HepG2 (cell line): ENCODE data around the gene DYNLL2. TPM values are rescaled to one million over a fixed set of nuclear protein-coding genes. Genes with fewer than 3 reads are reported as not detected.

Experiments used
- ATAC-seq: fragments of 200-7000 bp; cut with Tn5 transposase; 3 replicates; pipeline ENCODE4 v1.9.1; 2020; ENCODE audit warnings: mild to moderate bottlenecking, moderate library complexity
- BruUV-seq: library from RNA; stranded (reverse); fragments of 400-500 nt; replicated peaks from 2 replicates; lab custom pipeline; 2021; lab: Mats Ljungman, UMichigan
- CTCF ChIA-PET: fragments of 300-600 bp; formaldehyde crosslinking; extraction: SDS; loops from one replicate; lab custom pipeline; 2021; ENCODE audit warnings: low total read pairs, inconsistent platforms, low intra/inter-chr PET ratio; lab: Yijun Ruan, JAX
- POLR2A ChIA-PET: fragments of 350-600 bp; sonication (Branson Sonifier 250); formaldehyde crosslinking; loops from one replicate; lab custom pipeline; 2020; ENCODE audit warnings: antibody characterized with exemption, inconsistent platforms; lab: Yijun Ruan, JAX
- DNase-seq: peaks from one replicate; pipeline ENCODE4 v3.0.0-alpha.2; 2015; ENCODE audit warnings: low spot score
- FAIRE-seq: peaks from 3 replicates; lab custom pipeline; 2011; peaks lifted over from hg19 to GRCh38; lab: Jason Lieb, UNC
- H2AFZ ChIP-seq: one replicate; pipeline ENCODE4 v1.6.1; 2011; ENCODE audit warnings: low read length, inconsistent platforms
- H3K27ac ChIP-seq: fragments of 300-600 bp; 3 replicates; pipeline ENCODE4 v1.8.0; 2011; ENCODE audit warnings: mixed run types, mild to moderate bottlenecking, mixed read lengths, low read length, inconsistent platforms; ENCODE audit not compliant: insufficient read depth; ENCODE audit errors: extremely low read length
- H3K27me3 ChIP-seq, 2 experiments: fragments of 200-600 bp in 1 of 2; 2 replicates in 1 of 2; 3 replicates in 1 of 2; pipeline versions ENCODE4 v1.6.0 to v1.8.0; 2011; ENCODE audit warnings: low read length in 2 of 2, mild to moderate bottlenecking in 2 of 2, moderate library complexity in 2 of 2, inconsistent platforms in 1 of 2; ENCODE audit not compliant: insufficient read depth in 2 of 2, control insufficient read depth in 1 of 2
- H3K36me3 ChIP-seq, 2 experiments: fragments of 200-600 bp in 1 of 2; replicated peaks in 1 of 2; 2 replicates in 1 of 2; 3 replicates in 1 of 2; pipeline versions ENCODE4 v1.5.1 to v1.8.0; 2011; ENCODE audit warnings: low read length in 2 of 2, inconsistent platforms in 1 of 2; ENCODE audit not compliant: insufficient read depth in 2 of 2, control insufficient read depth in 1 of 2
- H3K4me1 ChIP-seq: 2 replicates; pipeline ENCODE4 v1.5.1; 2012; ENCODE audit warnings: low read length, inconsistent platforms; ENCODE audit not compliant: insufficient read depth
- H3K4me2 ChIP-seq: 2 replicates; pipeline ENCODE4 v1.6.0; 2011; ENCODE audit warnings: low read depth, low read length, inconsistent platforms
- H3K4me3 ChIP-seq, 3 experiments: fragments of 200-600 bp in 1 of 3; sonication (generic), shearing (Covaris generic) in 1 of 3; replicated peaks in 1 of 3; 2 replicates each; pipeline ENCODE4 v1.5.1; 2011 to 2016; ENCODE audit warnings: low read length in 3 of 3, inconsistent platforms in 2 of 3, low read depth in 2 of 3, mild to moderate bottlenecking in 2 of 3, control low read depth in 1 of 3, mixed read lengths in 1 of 3; ENCODE audit not compliant: insufficient read depth in 1 of 3
- H3K79me2 ChIP-seq: one replicate; pipeline ENCODE4 v1.6.1; 2011; ENCODE audit warnings: low read length, inconsistent platforms; ENCODE audit not compliant: insufficient read depth
- H3K9ac ChIP-seq: 2 replicates; pipeline ENCODE4 v1.6.0; 2011; ENCODE audit warnings: mild to moderate bottlenecking, low read depth, low read length, inconsistent platforms; ENCODE audit not compliant: insufficient read depth
- H3K9me3 ChIP-seq: 2 replicates; pipeline ENCODE4 v1.5.1; 2012; ENCODE audit warnings: mild to moderate bottlenecking, low read length
- H4K20me1 ChIP-seq: 2 replicates; pipeline ENCODE4 v1.6.0; 2011; ENCODE audit warnings: inconsistent platforms, mild to moderate bottlenecking, low read length, moderate library complexity; ENCODE audit not compliant: insufficient read depth
- AGO1 ChIP-seq: fragments of 200-400 bp; formaldehyde crosslinking; IDR thresholded peaks from 2 replicates; pipeline ENCODE4 v1.6.1; 2017; ENCODE audit warnings: mild to moderate bottlenecking, low read depth, low read length, moderate library complexity; ENCODE audit not compliant: poor library complexity, severe bottlenecking
- BCL6 ChIP-seq: IDR thresholded peaks from 2 replicates; pipeline ENCODE4 v1.6.1; 2016; ENCODE audit warnings: missing genetic modification reagents, missing compliant biosample characterization
- GATAD1 ChIP-seq: IDR thresholded peaks from 2 replicates; pipeline ENCODE4 v1.6.1; 2016; ENCODE audit warnings: missing genetic modification reagents, missing compliant biosample characterization
- GLI4 ChIP-seq: sonication (generic); formaldehyde crosslinking; IDR thresholded peaks from 2 replicates; pipeline ENCODE4 v1.5.1; 2020; ENCODE audit warnings: missing genetic modification reagents, mild to moderate bottlenecking, moderate library complexity, borderline replicate concordance
- GTF3A ChIP-seq: sonication (generic); formaldehyde crosslinking; conservative IDR thresholded peaks from 2 replicates; pipeline ENCODE4 v1.4.0; 2020; ENCODE audit warnings: mild to moderate bottlenecking, missing genetic modification reagents
- HMG20A ChIP-seq: IDR thresholded peaks from 2 replicates; pipeline ENCODE4 v1.6.1; 2016; ENCODE audit warnings: borderline replicate concordance
- HNF4G ChIP-seq, 2 experiments: sonication (generic) in 1 of 2; formaldehyde crosslinking in 1 of 2; IDR thresholded peaks; 2 replicates each; pipeline versions ENCODE4 v1.4.0 to v1.6.1; 2011 to 2020; ENCODE audit warnings: borderline replicate concordance in 2 of 2, low read depth in 2 of 2, mild to moderate bottlenecking in 2 of 2, low read length in 1 of 2, missing genetic modification reagents in 1 of 2, moderate library complexity in 1 of 2
- KMT2A ChIP-seq: sonication (generic); formaldehyde crosslinking; IDR thresholded peaks from 2 replicates; pipeline ENCODE4 v1.4.0; 2020; ENCODE audit warnings: missing genetic modification reagents
- NFKB2 ChIP-seq: sonication (generic); formaldehyde crosslinking; IDR thresholded peaks from 2 replicates; pipeline ENCODE4 v1.4.0; 2020; ENCODE audit warnings: missing genetic modification reagents, borderline replicate concordance
- SATB2 ChIP-seq: sonication (generic); formaldehyde crosslinking; IDR thresholded peaks from 2 replicates; pipeline ENCODE4 v1.5.0; 2020; ENCODE audit warnings: missing genetic modification reagents
- TBP ChIP-seq: sonication (generic); formaldehyde crosslinking; IDR thresholded peaks from 2 replicates; pipeline ENCODE4 v1.5.0; 2020; ENCODE audit warnings: missing genetic modification reagents
- ZNF207 ChIP-seq: fragments of 450-650 bp; IDR thresholded peaks from 2 replicates; pipeline ENCODE4 v1.6.1; 2016; ENCODE audit warnings: antibody characterized with exemption, borderline replicate concordance
- ZNF670 ChIP-seq: sonication (generic); formaldehyde crosslinking; IDR thresholded peaks from 2 replicates; pipeline ENCODE4 v1.8.0; 2022; ENCODE audit warnings: mild to moderate bottlenecking, missing genetic modification reagents, borderline replicate concordance
- ZNF724P ChIP-seq: sonication (generic); formaldehyde crosslinking; IDR thresholded peaks from 2 replicates; pipeline ENCODE4 v1.8.0; 2022; ENCODE audit warnings: missing genetic modification reagents, borderline replicate concordance
- ZSCAN12 ChIP-seq: sonication (generic); formaldehyde crosslinking; IDR thresholded peaks from 2 replicates; pipeline ENCODE4 v1.9.0; 2021; ENCODE audit warnings: mild to moderate bottlenecking, missing genetic modification reagents
- ZSCAN21 ChIP-seq: sonication (generic); formaldehyde crosslinking; IDR thresholded peaks from 2 replicates; pipeline ENCODE4 v1.8.0; 2022; ENCODE audit warnings: mild to moderate bottlenecking, missing genetic modification reagents, moderate library complexity, borderline replicate concordance
- WGBS: methylation state at CpG from one replicate; pipeline ENCODE4 v1.1.6; 2017; ENCODE audit warnings: low lambda C conversion rate; 5-methylcytosine and 5-hydroxymethylcytosine counted together
- in situ Hi-C: cut with HindIII; loops from 2 replicates; pipeline ENCODE4 v1.10.0; 2017; ENCODE audit warnings: low pct_unique_long_range_greater_than_20kb; ENCODE audit not compliant: extremely low pct_ligation_motif_present
- intact Hi-C: fragments of 100-400 bp; cut with micrococcal nuclease; formaldehyde crosslinking; loops from one replicate; pipeline ENCODE4 v1.10.0; 2022; ENCODE audit not compliant: unreplicated experiment
- polyA plus RNA-seq, 8 experiments: library from polyadenylated mRNA; depleted of rRNA in 3 of 8; stranded (reverse) in 7 of 8; unstranded in 1 of 8; fragments of >200 nt; fragmentation: Illumina TruSeq in 4 of 8; extraction: Trizol in 4 of 8; gene quantifications; 2 replicates each; pipeline versions ENCODE4 v1.2.1 to v1.2.3, GENCODE V29; 2011 to 2016; ENCODE audit warnings: low read depth in 4 of 8, missing spikeins in 1 of 8, mixed read lengths in 1 of 8; ENCODE audit not compliant: insufficient read depth in 1 of 8
- total RNA-seq, 5 experiments: library from RNA; depleted of rRNA; stranded (reverse); fragments of >200 nt; fragmentation: Illumina TruSeq; extraction: Trizol; gene quantifications; 2 replicates each; pipeline ENCODE4 v1.2.3, GENCODE V29; 2016; ENCODE audit warnings: low read depth in 1 of 5
- TF ChIP-seq, protein P1 (sequence below): sonication (generic); formaldehyde crosslinking; IDR thresholded peaks from 2 replicates; pipeline ENCODE4 v1.4.0; 2020; ENCODE audit warnings: missing genetic modification reagents
- TF ChIP-seq, protein P2 (sequence below): sonication (generic); formaldehyde crosslinking; IDR thresholded peaks from 2 replicates; pipeline ENCODE4 v1.8.1; 2023; ENCODE audit warnings: missing genetic modification reagents, mild to moderate bottlenecking, borderline replicate concordance
- TF ChIP-seq, protein P3 (sequence below): sonication (generic); formaldehyde crosslinking; IDR thresholded peaks from 2 replicates; pipeline ENCODE4 v1.4.0; 2020; ENCODE audit warnings: missing genetic modification reagents, mild to moderate bottlenecking, borderline replicate concordance

DYNLL2 gene
- total and polyA plus RNA-seq, 2 of the 13 experiments (the other 11 are each of a cell fraction or from before 2014, with no cell fraction given): 9.5 to 29.0 TPM

- Histone ChIP-seq H3K36me3 (no peaks in the 10 kb centered on the region), H3K9ac (no peak overlapping the region), H3K27me3 (peaks cover 1 to 3% of the 10 kb centered on the region in 2 experiments; a peak in 2 of 5 replicates), H3K79me2 (no peaks in the 10 kb centered on the region), H4K20me1 (no peaks in the 10 kb centered on the region), H2AFZ (no peak overlapping the region), H3K4me1 (no peaks in the 10 kb centered on the region), H3K4me2 (no peak overlapping the region), H3K27ac (no peak overlapping the region), H3K9me3 (no peaks in the 10 kb centered on the region), H3K4me3 (no peak overlapping the region)
- peak; percentile 56 for DNase-seq
- FAIRE-seq: peak; percentile 72
- peak; percentile 53; the same call in 2 of the 3 replicates for ATAC-seq
- ChIA-PET POLR2A (no interaction called here), CTCF (no interaction called here)
- in situ Hi-C loops (no loop called here), intact Hi-C loops (no loop called here)
- BruUV-seq: no TSS peak
- 12% methylated on average over 7 of the region's 7 CpGs for WGBS
- TF ChIP-seq ZNF670 (no peak), ZSCAN12 (CRISPR knock-in tag) (0 out of 2 replicates have a peak, but pooled peaks have one; percentile 70), BCL6 (CRISPR knock-in tag) (peak; percentile 72; the same call in 1 of the 2 replicates), ZNF724P (CRISPR knock-in tag) (0 out of 2 replicates have a peak, but pooled peaks have one; percentile 44), GATAD1 (peak; percentile 48; the same call in 1 of the 2 replicates), KMT2A (CRISPR knock-in tag) (0 out of 2 replicates have a peak, but pooled peaks have one; percentile 40), ZSCAN21 (CRISPR knock-in tag) (peak; percentile 38; the same call in 1 of the 2 replicates), NFKB2 (no peak), HMG20A (CRISPR knock-in tag) (0 out of 2 replicates have a peak, but pooled peaks have one; percentile 37), GLI4 (0 out of 2 replicates have a peak, but pooled peaks have one; percentile 42), GTF3A (CRISPR knock-in tag) (no peak), TBP (CRISPR knock-in tag) (no peak), ZNF207 (no peak), HNF4G (IDR thresholded peaks at IDR 0.05; ENCODE audit: borderline replicate concordance, low read depth, low read length) (no peak), HNF4G (CRISPR knock-in tag; IDR thresholded peaks at IDR 0.05; ENCODE audit: borderline replicate concordance, low read depth) (no peak), AGO1 (no peak), SATB2 (CRISPR knock-in tag) (0 out of 2 replicates have a peak, but pooled peaks have one; percentile 39)
- TF ChIP-seq, protein P1, sequence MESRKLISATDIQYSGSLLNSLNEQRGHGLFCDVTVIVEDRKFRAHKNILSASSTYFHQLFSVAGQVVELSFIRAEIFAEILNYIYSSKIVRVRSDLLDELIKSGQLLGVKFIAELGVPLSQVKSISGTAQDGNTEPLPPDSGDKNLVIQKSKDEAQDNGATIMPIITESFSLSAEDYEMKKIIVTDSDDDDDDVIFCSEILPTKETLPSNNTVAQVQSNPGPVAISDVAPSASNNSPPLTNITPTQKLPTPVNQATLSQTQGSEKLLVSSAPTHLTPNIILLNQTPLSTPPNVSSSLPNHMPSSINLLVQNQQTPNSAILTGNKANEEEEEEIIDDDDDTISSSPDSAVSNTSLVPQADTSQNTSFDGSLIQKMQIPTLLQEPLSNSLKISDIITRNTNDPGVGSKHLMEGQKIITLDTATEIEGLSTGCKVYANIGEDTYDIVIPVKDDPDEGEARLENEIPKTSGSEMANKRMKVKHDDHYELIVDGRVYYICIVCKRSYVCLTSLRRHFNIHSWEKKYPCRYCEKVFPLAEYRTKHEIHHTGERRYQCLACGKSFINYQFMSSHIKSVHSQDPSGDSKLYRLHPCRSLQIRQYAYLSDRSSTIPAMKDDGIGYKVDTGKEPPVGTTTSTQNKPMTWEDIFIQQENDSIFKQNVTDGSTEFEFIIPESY (CRISPR knock-in tag): no peak
- TF ChIP-seq, protein P2, sequence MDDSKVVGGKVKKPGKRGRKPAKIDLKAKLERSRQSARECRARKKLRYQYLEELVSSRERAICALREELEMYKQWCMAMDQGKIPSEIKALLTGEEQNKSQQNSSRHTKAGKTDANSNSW (CRISPR knock-in tag): no peak
- TF ChIP-seq, protein P3, sequence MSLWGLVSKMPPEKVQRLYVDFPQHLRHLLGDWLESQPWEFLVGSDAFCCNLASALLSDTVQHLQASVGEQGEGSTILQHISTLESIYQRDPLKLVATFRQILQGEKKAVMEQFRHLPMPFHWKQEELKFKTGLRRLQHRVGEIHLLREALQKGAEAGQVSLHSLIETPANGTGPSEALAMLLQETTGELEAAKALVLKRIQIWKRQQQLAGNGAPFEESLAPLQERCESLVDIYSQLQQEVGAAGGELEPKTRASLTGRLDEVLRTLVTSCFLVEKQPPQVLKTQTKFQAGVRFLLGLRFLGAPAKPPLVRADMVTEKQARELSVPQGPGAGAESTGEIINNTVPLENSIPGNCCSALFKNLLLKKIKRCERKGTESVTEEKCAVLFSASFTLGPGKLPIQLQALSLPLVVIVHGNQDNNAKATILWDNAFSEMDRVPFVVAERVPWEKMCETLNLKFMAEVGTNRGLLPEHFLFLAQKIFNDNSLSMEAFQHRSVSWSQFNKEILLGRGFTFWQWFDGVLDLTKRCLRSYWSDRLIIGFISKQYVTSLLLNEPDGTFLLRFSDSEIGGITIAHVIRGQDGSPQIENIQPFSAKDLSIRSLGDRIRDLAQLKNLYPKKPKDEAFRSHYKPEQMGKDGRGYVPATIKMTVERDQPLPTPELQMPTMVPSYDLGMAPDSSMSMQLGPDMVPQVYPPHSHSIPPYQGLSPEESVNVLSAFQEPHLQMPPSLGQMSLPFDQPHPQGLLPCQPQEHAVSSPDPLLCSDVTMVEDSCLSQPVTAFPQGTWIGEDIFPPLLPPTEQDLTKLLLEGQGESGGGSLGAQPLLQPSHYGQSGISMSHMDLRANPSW: no peak
Observed at GRCh38 chr17:58120195-58120822, 37.1 kb downstream of the DYNLL2 start.
